Measurements from ENCODE around the gene STK32B.

DNA sequence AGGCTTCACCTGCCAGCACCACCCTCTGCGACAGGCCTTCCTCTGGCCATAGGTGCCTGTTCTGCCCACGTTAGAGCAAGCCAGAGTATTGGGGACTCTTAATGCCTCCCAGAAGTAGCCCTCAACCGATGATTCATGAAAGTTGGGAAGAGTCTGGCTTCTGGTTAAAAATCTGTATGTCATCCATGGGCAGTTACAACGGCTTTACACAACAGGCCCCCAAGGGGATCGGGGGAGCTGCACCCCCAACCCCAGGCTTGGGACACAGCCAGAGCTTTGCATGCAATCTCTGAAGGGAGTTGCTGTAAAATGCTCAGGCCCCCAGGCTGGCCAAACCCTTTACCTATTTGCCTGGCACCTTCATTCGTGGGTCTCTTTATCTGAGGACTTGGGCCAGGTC lies 26.6 kb upstream of the STK32B start:
- TF ChIP-seq CTCF (IDR thresholded peaks at IDR 0.05) (no peak), SIN3A (IDR thresholded peaks at IDR 0.05; ENCODE audit: borderline replicate concordance, insufficient read depth, low read depth, low read length) (no peak), TCF7L2 (IDR thresholded peaks at IDR 0.05; ENCODE audit: low read depth, low read length) (no peak), POLR2AphosphoS5 (IDR thresholded peaks at IDR 0.05; ENCODE audit: low read depth, low read length) (no peak)

All from Panc1 (cell line).